NK-92 treated with Interleukin-12 subunit alpha and Interleukin-12 subunit beta, amount 100 ng/mL, for 24 hours (cell line): ENCODE measurements around the gene HPGDS.
"Not testable (repeated sequence)": the region's sequence is repeated elsewhere in the genome, so short reads cannot be mapped to it uniquely, and the experiment has no call there.

Experiments used
- DNase-seq: peaks from one replicate; lab custom pipeline; 2025; lab: John Stamatoyannopoulos, UW

Gene HPGDS

DNA sequence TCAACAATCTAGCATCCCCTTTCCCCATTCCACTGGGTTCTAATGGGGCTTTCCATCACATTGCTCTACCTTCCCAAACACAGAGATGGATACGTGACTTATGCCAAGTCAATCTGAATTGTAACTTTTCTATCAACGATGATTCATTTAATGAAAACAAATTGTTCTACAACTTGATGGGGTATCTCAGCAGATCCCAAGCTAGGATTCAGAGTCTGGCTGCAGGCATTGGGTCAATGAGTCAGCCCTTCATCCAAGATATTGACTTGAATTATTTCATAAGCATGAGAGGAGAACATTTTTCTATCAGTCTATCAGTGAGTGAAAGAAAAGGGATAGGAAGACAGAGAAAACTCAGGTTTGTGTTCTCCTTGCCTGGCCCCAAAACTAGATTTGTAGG, 15.0 kb upstream of the HPGDS start:
- no peak for DNase-seq

- DNase-seq: no peak
Measured at GRCh38 chr4:94356444-94356843, 13.8 kb upstream of the HPGDS start.

- no peak for DNase-seq
Measured at GRCh38 chr4:94354474-94354896, 11.8 kb upstream of the HPGDS start.

DNA sequence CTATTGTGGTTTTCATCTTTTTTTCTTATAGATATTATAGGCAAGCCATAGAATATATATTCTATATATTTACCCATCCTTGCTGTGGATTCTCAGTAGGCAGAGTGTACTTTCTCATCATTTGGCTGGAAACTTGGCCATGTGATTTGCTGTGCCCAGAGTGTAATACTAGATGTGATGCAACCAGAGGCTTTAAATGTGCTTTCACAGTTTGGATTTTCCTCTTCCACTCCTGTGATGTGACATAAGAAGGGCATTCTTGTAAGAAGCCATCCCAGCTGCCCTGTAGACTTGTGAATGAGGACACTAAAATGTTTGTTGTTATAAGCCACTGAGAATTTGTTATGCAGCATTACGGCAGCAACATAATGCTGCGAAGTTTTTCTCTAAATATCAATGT, 10.4 kb upstream of the HPGDS start:
- no peak for DNase-seq

DNA sequence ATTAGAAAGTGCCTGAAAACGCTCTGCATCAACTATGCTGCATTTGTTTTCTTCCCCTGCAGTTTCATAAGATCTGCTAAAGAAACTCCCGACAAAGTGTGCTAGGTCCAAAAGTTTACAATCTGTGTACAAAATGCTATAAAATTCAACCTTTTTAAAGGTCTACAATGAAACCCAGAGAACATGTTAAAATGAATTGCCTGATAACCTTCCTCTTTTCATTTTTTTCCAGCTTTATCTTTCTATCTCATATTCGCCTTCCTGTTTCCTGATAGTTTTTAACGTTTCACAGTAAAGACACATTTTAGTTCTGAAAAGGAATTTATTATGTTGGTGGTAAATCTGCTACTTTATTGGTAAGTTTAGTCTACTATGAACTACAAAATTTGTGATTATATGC, 9.5 kb upstream of the HPGDS start:
- DNase-seq: no peak

GRCh38 chr4:94351319-94351718, 8.7 kb upstream of the HPGDS start:
- DNase-seq: no peak

GRCh38 chr4:94350095-94350494, 7.5 kb upstream of the HPGDS start:
- no peak for DNase-seq

- DNase-seq: no peak
Measured at GRCh38 chr4:94349193-94349592, 6.6 kb upstream of the HPGDS start.

DNA sequence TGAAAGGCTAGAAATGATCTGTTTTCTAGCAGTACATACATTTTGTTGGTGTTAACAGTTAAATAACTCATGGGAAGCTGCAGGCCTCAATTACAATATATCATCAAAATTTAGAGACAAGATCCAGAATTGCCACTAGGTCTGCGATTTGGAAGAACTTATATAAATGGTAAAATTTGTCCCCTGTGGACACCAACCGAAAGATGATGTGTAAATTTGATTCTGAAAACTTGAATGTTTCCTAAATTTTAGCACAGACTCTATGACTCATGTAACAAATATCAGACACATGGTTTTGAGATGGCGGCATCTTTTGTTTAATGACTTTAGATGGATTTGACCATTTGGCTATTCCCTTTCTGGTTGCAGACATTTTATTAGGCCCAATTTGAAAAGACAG, 6.0 kb upstream of the HPGDS start:
- no peak for DNase-seq

- DNase-seq: no peak
Measured at GRCh38 chr4:94346541-94346940, 3.9 kb upstream of the HPGDS start.

- DNase-seq: no peak
Measured at GRCh38 chr4:94345969-94346368, 3.3 kb upstream of the HPGDS start.

DNA sequence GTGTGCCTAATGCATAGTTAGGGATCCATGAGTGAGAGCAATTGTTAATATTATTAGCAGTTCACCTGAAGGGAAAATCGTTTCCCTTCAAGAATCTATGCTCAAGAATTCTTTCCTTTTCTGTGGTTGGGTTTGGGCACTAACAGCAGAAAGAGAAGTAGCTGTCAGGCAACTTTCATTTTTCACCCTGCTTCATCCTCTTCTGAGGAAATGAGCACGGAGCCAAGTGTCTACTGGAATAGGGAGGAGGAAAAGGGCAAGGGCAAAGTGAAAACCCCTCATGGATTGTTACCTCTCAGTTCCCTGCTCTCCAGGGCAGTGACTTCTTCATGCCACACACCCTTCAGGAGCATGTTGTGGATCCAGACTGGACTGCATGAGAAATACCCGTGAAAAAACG, 2.6 kb upstream of the HPGDS start:
- no peak for DNase-seq

- no peak for DNase-seq
Measured at GRCh38 chr4:94344457-94344856, 1.8 kb upstream of the HPGDS start.

DNA sequence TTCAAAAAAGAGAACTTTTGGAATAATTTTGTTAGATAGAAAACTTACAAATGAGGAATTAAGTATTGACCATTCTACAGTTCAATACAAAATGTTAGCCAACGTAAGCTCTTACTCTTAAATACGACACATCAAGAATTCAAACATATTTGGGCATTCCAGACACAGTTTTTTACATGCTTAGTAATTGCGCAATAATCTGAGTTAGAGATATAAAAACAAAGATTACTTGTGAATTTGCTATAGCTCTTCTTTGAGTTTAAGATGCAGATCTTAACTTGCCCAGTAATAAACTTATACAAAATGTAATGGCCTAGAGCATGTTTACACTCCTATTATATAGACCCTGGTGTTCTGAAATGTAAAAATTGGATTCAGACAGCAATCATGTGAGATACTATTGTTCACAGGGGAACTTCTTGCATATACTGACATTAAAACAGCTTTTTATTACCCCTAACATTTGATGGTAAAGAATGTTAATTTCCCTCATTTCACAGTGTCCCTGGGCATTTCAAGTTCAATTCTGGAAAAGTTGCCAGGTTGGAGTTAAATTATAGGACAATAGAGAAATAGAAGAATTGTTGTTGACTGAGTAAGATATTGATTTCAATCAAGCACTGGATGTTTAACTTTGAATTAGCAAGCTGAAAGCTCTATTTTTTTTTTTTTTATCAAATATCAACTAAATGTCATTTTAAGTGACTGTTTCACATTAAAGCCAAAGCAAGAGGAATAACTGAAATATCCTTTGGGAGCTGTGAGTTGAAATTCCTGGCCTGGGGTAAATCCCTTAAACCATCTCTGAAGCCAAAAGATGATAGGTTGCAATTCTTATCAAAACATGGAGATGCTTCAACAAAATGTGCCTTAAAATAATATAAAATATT, 910 bp downstream of the HPGDS start:
- no peak for DNase-seq

- DNase-seq: no peak
Measured at GRCh38 chr4:94339779-94340178, 2.9 kb downstream of the HPGDS start.

- DNase-seq: no peak
Measured at GRCh38 chr4:94338681-94339351, 3.8 kb downstream of the HPGDS start.

- not testable (repeated sequence) for DNase-seq
Measured at GRCh38 chr4:94336791-94337190, 5.8 kb downstream of the HPGDS start.

DNA sequence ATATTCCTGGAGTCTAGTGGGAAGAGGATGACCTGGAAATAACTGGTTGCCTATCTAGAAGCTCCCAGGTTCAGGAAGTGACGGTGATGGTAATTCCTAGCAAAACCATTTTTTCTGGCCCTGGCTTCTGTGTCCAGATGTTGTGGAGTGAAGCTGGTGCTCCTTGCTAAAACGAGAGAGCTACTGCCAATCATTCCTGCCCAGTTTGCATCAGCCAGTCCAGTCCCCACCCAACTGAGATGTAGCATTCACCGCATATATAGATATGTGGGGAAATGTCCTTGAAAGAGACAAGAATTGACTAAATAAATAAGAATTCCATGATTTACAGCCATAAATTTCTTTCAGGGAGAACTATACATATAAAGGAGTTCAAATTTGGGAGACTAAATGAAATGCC, 6.3 kb downstream of the HPGDS start:
- no peak for DNase-seq

DNA sequence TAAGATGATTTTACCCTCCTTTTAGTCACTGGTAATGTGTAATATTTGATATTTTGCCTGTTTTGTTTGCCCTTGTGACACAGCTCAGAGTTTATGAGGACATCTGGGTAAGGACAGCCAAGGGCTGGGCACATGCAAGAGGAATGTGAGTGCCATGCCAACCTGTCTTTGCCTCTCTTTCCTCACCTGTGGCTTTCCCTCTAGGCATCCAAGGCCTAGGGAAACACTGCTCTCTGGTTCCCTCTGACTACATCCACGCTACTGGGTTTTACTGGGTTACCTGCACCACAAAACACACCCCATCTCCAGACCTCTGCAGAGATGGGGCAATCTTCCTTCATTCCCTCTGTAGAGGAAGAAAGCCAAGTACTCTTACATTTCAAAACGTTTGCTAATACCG, 7.7 kb downstream of the HPGDS start:
- DNase-seq: no peak

DNA sequence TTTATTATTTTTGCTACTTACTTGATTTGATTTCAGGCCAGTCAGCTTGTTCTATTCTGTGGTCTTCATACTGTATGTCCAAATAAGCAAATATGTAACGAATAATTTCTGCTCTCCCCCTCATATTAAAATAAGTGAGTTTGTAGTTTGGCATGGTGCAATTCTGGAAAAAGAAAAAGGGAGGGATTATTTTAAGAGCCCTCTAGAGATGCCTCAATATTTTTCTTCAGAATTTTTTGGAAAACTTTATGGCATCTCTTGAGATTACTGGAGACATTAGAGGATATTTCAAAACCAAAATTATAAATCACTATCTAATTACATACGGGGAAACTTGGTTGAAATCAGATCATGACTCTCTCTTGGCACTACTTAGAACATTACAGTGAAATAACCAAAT, 8.2 kb downstream of the HPGDS start:
- DNase-seq: no peak

DNA sequence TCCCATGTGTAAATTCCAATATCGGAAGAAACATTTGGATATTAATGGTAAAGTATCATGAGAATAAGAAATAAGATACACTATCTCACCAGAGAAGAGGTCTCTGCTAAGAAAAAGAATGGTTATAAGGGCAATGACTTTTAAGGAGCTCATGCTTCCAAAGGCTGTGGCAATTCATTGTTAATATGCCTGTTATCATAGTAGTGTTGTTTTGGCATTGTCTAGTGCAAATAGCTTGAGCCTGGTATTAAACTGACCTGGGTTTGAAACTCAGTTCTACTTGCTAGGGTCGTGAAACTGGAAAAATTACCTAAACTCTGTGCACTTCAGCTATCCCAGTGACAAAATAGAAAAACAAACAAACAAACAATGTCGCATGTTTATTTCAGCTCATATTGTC, 8.8 kb downstream of the HPGDS start:
- no peak for DNase-seq

GRCh38 chr4:94332983-94333590, 9.5 kb downstream of the HPGDS start:
- no peak for DNase-seq

DNA sequence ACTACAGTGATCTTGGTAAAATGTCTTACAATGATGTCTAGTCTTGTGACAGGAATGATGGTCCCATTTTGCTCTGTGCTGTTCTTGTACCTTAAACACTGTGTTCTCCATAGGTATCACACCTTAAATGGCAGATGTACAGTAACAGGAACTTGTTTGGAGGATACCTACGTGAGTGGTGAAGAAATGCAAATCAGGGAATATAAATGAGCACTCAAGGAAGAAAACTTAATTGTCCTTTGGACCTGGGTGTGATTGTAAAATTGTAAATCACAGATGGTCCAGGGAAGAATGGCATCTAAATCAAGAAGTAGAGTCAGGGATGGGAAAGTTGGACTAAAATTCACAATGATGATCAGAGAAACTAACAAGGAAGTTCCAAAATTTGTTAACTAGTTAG, 12.7 kb downstream of the HPGDS start:
- no peak for DNase-seq
